Activated CD8-positive, alpha-beta memory T cell treated with anti-CD3 and anti-CD28 coated beads for 1 hour (primary cell): ENCODE measurements around the gene NHS.

Experiments used
- DNase-seq, 2 donors: peaks; one replicate each; pipeline ENCODE4 v3.0.0-alpha.2; 2020; ENCODE audit warnings: low read depth in 1 of 2; ENCODE audit errors: extremely low read depth in 1 of 2

The NHS gene

DNA sequence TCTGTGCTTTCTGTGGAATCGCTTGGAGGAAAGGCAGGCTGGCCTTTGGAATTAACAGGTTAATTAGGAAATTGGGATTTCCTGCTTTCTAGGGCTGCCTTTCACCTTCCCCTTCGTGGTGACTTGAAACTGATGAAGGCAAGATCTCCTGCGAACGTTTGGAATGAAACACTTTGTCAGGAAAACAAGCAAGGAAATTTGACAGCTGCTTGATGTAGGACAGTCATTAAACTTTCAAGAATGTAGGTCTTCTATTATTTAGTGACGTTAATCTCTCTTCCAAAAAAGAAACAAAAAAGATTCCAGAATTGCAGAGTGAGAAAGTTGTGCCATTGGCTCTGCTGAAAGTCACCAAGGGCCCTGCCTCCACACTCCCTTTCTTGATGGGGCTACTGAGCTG is 206.6 kb downstream of the NHS start:
- DNase-seq: no peak

DNA sequence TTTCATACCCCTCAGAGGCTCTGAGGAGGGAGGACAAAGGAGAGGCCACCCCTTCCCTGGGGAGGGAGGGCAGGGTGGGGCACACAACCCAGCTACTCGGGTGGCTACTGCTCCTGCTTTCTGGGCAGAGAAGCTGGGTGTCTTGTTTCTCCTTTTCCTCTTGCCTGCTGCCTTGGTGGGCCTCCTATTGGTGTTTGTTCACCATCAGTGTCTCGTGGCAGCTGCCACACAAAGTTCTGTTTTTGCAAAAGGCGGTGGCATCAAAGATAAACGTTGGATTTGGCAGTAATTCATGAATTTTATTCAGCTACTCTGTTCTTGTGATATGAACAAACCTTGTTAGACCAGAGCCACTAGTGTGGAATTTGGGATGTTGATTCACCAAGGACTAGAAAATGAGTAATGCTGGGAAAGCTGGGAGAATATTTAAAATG is 209.3 kb downstream of the NHS start:
- no peak for DNase-seq

DNA sequence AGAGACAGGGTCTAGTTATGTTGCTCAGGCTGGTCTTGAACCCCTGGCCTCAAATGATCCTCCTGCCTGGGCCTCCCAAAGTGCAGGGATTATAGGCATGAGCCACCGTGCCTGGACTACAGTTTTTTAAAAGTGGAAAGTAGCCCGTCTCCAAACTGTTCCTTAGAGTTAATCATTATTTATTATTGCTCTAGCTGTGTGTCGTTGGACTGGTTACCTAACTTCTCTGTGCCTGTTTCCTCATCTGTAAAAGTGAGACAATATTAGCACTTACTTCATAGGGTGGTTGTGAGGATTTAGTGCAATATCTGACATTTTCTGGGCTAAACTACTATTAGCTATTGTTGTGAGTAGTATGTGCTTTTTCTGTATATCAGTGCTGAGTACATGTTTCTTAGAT is 210.0 kb downstream of the NHS start:
- no peak for DNase-seq

DNA sequence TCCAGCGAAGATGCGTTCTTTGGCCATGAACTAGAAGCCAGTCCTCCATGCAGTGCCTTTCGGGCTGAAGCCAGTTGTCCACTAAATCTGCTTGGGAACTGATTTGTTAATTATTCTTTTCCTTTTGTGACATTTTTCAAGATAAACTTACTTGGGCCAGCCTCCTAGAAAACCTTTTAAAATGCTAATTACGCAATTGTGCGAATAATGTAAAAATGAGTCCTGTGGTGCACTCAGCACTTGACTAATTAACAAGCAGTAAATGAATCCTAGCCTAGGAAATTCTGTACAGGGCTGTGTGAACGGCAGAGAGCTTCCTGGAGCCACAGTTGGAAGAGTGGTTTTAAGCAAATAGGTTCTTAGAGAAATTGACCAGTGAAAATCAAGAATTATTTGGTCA is 212.4 kb downstream of the NHS start:
- no peak for DNase-seq

DNA sequence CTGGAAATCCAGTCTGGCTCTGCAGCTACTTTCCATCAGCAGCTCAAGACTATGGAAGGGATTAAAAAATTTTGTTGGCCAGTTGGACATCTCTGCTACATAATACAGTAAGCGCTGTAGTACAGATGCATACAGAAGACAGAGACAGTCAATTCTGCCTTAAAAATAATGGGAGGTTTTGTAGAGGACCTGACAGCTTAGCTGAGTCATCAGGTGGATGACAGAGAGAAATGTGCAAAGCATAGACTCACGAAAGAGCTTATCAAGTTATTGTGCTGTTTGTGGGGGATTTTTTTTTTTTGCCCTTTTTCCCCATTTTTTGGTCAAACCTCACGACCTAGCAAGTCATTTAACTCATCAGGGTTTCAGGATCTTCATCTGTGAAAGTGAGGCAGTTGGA is 213.3 kb downstream of the NHS start:
- no peak for DNase-seq

DNA sequence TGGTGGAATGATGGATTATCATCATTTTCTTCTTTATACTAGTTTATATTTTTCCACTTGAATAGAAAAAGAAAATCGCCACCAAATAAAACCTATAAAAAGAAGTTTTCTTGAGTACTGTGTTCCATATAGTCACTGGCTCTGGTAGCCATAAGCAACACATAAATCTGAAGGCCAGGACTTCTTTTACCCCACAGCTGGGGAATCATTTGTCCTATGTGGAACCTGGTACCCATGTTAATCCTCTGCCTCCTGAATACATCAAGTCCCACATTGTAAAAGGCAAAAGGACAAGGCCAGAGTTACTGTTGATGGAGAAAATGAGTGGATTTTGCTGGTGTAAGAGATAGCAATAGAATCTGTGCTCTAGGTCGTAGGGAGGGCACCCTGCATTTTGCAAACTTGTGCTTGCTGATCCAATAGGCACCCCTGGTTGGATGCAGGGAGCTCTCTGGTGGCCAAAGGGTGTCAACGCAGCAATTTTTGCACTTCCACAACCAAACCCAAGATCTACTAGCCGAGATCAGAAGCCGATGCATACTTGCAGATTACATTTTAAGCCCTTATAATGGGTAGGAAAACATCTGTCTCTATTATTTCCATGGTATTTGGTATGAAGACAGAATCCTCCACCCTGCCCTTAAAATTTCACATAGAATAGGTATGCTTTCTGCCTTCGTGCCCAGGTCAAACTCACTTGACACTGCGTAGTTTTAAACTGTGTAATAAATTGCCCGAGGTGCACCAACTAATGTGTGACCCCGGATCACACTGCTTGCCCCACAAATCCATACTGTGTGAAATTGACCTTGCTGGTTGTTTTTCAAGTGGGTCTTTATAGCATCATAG is 216.1 kb downstream of the NHS start:
- DNase-seq: no peak

DNA sequence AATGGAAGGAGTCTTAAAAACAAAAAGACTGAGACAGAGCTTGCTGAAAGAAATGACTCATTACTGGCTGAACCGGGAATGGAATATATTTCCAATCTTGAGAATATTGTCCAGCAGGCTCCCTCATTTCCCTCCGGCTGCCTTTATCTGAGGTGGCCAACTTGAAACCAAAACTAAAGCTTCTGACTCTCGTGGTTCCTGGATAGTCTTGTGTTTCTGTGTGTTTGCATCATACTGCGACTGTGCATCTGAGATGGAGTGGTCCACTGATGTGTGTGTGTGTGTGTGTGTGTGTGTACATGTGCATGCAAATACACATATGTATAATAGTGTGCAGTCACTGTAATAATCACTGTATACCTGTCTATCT is 216.7 kb downstream of the NHS start:
- no peak for DNase-seq

DNA sequence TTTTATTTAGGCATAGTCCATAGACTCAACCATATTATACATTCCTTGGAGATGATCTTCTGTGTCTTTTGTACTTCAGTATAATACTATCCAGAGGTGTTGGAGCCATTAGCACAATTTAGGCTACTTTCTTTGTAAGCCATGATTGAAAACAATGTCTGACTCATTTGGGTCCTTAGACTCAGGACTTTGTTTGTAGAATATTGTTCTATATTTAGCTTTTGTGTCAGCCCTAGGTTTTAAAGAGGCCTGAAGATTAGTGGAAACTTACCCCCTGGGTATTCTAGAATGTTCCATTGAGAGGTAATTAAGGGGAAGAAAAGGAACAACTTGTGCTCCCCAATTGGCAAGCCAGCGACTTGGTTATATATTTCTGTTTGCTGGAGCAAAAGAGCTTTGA is 217.1 kb downstream of the NHS start:
- DNase-seq: no peak

DNA sequence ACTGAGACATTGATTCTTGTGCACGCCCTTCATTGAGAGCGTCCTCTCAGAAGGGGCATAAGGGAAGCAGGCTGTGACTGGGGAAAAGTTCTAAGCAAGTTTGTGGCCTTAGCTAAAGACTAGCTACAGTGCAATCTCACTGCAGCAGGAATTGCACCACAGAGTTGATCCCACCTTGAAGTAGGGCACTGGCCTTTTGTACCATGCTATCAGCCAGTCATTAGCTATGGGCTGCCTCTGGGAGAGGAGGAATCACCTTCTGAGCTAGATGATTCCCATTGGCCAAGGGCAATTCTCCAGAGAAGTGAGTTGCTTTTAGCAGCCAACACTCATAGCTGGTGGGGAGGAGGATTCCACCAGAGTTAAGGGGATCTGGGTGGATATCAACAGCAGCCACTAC is 219.7 kb downstream of the NHS start:
- DNase-seq: no peak

DNA sequence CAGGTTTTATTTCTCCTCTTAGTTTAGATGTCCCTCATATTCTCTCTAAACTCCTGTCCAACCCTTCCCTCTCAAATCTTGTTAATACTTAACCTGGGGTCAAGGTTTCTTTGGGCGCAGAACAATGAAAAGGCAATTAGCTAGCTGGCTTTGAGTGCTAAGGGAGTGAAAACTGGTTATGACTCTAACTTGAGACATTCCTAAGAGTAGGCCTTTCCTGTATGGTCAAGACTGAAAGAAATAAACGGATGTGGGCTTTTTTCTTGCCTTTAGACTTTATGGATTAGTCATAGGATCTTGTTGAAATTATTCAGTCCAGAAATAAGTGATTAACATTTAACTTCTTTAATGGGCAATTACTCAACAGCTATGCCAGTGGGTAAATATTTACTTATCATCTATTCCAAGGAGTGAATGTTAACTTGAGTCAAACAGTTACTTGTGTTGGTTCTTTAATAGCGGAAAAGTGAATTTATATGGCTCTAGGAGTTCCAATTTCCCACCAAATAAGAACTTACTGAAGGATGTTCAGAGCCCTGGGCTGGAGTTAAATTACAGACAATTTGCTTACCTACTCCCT is 220.5 kb downstream of the NHS start:
- no peak for DNase-seq

DNA sequence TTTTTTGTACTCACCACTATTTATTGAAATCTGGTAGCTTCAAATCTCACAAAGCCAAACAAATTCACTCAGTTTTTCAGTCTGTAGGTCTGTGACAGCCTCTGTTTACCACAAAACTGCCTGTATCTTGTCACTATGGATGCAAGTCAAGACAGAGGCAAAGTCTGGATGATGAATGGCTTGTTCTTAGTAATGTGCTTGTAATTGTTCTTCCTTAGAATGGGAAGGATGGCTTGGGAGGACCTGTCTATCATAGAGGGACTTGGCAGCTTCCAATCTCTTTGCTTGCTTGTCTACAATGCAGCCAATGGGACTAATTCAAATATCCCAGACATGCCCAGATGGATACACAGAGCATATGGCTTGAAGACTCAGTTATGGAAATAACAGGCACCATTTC is 221.1 kb downstream of the NHS start:
- no peak for DNase-seq

DNA sequence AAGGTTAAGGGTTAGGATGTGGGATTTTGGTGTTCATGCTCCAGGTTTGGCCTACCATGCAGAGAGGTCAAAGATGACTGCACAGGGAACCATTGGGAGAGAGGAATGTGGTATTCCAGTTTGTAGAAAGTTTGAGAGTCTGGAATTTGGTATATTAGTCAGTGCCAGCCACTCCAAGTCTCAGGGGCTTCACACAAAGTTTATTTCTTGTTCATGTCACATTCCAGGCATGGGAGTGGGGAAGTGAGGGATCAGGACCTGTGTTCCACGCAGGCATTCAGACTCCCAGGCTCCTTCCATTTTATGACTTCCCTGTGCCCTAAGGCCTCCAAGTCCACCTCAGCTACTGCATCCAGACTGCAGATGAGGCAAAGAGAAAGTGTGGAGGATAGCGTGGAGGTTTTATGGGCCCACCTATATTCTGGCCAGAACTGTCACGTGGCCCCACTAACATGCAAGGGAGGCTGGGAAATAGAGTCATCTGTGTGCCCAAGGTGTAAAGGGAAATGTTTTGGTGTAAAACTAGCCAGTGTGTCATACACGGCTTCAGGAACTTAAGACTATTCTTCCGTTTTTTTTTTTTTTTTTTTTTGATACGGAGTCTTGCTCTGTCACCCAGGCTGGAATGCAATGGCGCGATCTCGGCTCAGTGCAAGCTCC is 221.7 kb downstream of the NHS start:
- no peak for DNase-seq

DNA sequence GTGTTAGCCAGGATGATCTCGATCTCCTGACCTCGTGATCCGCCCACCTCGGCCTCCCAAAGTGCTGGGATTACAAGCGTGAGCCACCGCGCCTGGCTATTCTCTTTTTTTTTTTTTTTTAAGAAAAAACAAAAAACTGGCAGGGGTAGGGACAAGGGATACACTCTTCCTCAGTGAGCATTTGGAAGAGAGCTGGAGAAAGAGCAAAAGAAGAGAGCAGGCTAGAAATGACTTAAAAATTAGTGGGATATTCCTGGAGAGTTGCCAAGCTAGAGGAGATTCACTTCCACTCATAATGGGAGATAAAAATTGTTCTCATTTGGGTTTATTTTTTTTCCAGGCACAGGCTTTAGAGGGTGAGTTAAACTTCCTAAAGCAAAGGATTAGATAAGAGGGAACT is 222.3 kb downstream of the NHS start:
- no peak for DNase-seq

DNA sequence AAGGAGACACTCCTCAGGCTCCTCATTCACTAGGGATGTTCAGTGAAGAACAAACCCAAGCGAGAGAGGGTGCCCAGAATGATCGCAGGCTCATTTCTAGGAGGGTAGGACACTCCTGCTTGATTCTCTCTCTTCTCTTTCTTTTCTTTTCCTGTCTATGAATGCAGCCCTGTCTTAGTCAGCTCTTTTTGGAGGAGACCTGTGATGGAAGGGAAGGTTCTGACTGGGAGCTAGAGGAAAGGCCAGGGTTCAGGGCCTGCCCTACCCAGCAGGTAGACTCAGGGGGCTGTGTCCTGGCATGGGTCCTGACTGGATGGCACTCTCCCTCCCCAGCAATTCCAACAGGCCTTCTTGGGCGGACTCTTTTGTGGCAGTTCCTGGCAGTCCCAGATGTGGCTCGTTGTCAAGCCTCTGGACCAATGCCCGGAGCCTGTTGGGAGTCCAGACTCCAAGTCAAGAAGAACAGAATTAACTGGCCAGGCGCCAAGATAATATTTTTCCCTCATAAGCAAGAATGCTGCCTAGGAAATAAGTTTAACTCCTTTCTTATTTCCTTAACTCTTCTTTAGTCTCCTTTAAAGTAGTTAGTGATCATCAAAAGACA is 222.9 kb downstream of the NHS start:
- DNase-seq: no peak

DNA sequence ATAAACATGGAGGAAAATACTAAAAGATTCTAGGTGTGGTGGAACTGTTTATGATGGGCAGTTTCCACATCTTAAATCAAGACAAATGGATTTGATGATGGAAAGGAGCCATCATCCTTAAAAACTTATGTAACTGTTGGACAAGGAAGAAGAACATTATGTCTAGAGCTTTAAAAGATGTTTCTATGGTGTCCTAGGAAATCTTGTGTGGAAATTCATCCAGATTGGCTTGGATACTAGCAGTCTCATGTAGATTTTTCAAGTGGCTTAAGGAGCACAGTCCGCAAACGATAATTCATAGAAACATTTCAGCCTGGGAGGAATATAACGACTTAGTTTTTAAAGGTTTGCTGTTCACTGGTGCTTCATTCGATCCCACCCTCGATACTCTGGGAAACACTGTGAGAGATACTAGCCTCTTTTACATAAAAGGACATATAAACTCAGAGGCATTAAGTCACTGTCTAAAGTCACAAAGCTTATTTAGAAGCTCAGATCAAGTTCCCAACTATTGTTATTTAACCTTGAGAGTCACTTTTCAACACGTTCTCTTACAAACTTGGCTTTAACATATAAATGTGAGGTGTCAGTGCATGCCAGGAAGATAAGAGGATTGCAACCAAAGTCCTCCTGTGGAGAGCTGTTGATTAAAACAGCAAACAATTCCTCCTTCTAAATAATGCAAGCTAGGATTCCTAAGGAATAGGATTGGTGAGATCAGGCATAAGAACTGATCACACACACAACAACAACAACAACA is 226.6 kb downstream of the NHS start:
- DNase-seq: no peak

DNA sequence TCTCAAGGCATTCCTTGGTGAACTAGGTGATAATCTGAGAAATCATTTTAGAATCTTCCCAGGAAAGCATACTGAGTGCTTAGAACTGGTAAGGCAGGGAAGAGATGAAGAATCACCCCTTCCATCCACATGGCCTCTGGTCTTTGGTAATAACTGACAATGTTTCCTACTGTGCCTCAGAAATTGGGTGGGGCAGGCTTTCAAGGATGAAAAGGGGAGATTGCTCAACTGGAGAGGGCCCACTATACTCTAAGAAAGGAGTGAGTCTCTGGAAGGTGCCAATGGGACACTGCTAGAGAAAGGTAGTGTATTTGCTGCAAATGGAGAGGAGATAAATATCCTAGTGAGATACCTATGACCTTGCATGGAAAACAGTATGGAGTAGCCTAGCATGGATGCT is 227.2 kb downstream of the NHS start:
- no peak for DNase-seq

DNA sequence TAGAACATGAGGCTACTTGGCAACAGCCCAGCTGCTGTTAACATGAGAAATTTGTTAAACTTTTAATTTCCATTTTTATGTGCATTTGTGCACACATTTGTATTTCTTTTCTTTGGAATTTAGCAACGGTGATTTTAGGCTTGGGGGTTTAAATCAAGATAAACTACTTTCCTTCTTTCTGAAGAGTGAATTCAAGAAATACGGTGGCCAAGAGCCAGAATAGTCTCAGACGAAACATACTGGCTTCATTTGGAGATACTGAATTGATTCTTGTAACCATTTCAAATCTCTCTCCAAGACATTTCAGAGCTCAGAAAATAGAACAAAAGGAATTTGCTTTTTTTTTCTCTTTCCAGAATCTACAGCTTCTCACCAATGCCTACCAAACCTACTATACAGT is 228.2 kb downstream of the NHS start:
- no peak for DNase-seq

DNA sequence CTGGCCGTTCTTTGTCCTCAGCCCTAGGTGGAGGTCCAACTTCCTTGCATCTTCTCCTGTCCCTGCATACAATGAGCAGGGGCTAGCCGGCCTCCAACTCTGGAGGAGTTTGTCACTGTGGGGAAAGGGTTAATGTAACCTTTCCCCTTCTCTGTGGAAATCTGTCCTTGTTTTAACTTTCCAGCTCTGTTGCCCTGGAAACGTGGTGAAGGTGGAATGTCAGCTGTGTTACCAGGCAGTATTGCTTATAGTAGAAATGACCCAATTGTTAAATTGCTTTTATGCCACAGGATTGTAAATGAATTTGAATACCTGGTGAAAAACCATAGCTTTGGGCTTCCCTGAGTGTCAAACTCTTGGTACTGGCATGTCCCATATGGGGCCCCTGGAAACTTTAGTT is 230.7 kb downstream of the NHS start:
- DNase-seq: no peak

DNA sequence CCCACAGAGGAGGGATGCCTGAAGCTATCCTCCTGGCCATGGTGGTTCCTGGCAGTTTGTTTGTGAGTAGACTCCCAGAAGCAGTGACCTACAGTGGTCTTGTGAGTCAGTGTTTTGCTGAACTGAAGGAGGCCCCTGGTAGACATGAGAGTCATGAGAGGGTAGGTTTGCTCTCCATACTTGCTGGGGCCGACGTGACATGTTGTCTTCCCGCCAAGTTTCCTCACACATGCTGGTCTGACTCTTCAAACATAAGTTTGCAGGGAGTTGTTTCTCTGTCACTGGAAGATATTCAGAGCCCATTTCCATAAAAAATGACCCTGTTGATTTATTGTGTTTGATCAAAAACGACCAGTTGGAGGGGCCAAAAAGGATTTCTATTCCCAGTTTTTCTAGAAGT is 231.2 kb downstream of the NHS start:
- DNase-seq: no peak

DNA sequence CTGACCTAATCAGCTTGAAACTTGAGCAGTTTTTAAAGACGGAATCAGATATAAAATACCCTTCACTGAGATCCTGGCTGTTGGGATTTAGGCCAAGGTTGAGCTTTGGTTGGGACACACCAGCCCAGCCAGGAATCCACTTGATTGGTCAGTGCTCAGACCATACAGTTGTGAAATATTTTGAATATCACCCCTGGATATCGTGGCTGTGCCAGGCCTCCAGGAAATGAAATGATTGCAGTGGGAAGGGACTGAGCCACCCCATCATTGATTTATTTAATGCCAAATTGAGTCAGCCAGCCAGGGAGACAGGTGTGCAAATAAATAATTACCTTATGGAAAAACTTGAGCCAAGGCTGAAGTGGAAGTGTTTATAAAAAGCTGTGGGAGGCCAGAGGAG is 233.9 kb downstream of the NHS start:
- no peak for DNase-seq

DNA sequence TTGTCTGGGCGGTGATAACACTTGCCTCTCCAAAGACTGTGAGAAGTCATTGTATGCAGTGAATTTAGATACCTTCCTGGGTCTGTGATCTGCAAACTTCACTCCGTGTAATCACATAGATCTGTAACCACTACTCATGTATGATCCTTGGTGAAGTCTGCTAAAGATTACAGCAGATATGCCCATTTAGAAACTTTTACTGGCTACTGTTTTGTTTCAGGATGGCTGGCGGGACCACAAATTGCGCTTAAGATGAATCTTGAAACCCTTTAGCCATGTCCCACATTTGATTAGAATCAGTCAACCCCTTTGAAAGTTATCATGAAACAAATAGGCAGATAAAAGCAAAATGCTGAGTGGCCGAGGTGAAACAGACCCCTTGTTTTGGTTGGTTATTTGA is 235.8 kb downstream of the NHS start:
- no peak for DNase-seq
